GM21786 (cell line): ENCODE results near the gene SPATA3.
A peak's percentile ranks its signal among the peaks of the same experiment; 100 is the strongest.

Experiments used
- ATAC-seq: cut with Tn5 transposase; IDR thresholded peaks from one replicate; pipeline ENCODE4 v1.9.1; 2021; ENCODE audit not compliant: unreplicated experiment

Gene SPATA3

GRCh38 chr2:231047923-231048915, 52.3 kb downstream of the SPATA3 start:
- ATAC-seq: no peak

GRCh38 chr2:231049286-231050017, 53.5 kb downstream of the SPATA3 start:
- ATAC-seq: no peak

- ATAC-seq: no peak
Measured at GRCh38 chr2:231050018-231050901, 54.3 kb downstream of the SPATA3 start.

GRCh38 chr2:231051116-231051515, 55.2 kb downstream of the SPATA3 start:
- ATAC-seq: no peak

GRCh38 chr2:231052494-231053451, 56.9 kb downstream of the SPATA3 start:
- ATAC-seq: peak; percentile 61

- ATAC-seq: no peak
Measured at GRCh38 chr2:231053846-231054245, 57.9 kb downstream of the SPATA3 start.

GRCh38 chr2:231056453-231057416, 60.8 kb downstream of the SPATA3 start, which contains the start of gene PSMD1:
PSMD1 (plus strand) TSS chr2:231056867; CDS start chr2:231057026, 159 bp downstream.
- ATAC-seq: peak; percentile 69

GRCh38 chr2:231057590-231057989, 61.7 kb downstream of the SPATA3 start:
- no peak for ATAC-seq
